ENCODE results near the gene EIF3L. TPM values are rescaled to one million over a fixed set of nuclear protein-coding genes. Genes with fewer than 3 reads are reported as not detected.

EIF3L gene
- total and polyA plus RNA-seq, 10 of the 15 experiments (the other 5 are each of a cell fraction or from before 2014, with no cell fraction given): 294 to 1,037 (median 618) TPM

DNA sequence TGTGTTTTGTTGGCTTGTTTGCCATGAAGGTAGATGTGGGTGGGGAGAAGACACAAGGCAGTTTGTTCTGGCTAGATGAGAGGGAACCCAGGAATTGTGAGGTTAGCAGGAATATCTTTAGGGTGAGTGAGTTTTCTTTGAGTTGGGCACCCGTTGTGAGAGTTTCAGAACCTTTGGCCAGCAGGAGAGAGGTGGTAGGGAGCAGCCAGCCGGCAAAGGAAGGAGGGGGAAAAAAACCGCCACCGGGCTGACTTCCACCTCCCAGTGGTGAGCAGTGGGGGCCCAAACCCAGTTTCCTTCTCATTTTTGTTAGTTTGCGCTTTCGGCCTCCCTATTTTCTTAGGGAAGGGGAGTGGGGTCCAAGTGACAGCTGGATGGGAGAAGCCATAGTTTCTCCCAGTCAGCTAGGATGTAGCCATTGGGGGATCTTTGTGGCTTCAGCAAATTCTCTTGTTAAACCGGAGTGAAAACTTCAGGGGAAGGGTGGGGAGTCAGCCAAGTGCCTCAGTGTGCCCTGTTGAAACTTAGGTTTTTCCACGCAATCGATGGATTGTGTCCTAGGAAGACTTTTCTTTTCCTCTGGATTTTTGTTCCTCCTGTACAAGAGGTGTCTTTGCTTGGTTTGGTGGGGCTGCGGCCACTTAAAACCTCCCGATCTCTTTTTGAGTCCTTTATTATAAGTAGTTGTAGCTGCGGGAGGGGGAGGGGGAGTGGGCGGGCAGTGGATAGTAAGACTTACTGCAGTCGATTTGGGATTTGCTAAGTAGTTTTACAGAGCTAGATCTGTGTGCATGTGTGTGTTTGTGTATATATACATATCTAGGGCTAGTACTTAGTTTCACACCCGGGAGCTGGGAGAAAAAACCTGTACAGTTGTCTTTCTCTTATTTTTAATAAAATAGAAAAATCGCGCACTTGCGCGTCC is 42.5 kb upstream of the EIF3L start:
- DNase-seq (ENCODE audit: low read depth, low spot score): no peak
- POLR2A ChIA-PET: interaction anchor here (1.0 to 1.7 kb wide), 5 partner anchors 37 to 173 kb away, joined by 3 to 7 read pairs (median 5); partner anchors contain the start of genes ANKRD54, C22orf23, NOL12 and POLR2F
- no peak for FAIRE-seq

More for the DNA sequence above, 42.5 kb upstream of the EIF3L start:
- TF ChIP-seq TBL1XR1 (IDR thresholded peaks at IDR 0.05; ENCODE audit: low read depth, low read length): no peak
- 0 out of 2 replicates have a peak, but pooled peaks have one; percentile 47 for TF ChIP-seq EZH2 (IDR thresholded peaks at IDR 0.05; ENCODE audit: borderline replicate concordance, control insufficient read depth, low read depth, low read length)
- TF ChIP-seq POU2F2 (IDR thresholded peaks at IDR 0.05; ENCODE audit: borderline replicate concordance, low read depth, low read length): no peak
- TF ChIP-seq, protein P1, sequence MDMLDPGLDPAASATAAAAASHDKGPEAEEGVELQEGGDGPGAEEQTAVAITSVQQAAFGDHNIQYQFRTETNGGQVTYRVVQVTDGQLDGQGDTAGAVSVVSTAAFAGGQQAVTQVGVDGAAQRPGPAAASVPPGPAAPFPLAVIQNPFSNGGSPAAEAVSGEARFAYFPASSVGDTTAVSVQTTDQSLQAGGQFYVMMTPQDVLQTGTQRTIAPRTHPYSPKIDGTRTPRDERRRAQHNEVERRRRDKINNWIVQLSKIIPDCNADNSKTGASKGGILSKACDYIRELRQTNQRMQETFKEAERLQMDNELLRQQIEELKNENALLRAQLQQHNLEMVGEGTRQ (IDR thresholded peaks at IDR 0.05; ENCODE audit: borderline replicate concordance, low read depth, low read length): no peak
- TF ChIP-seq NFYB (IDR thresholded peaks at IDR 0.05; ENCODE audit: insufficient read depth, low read depth, low read length): no peak
- no peak overlapping the region for H3K27ac ChIP-seq (ENCODE audit: control insufficient read depth, insufficient read depth)
- CTCF ChIA-PET: interaction anchor here (0.6 to 4.5 kb wide), 6 partner anchors 12 to 172 kb away, joined by 3 to 47 read pairs (median 4); no protein-coding TSS in a partner anchor
- no peaks in the 10 kb centered on the region for H4K20me1 ChIP-seq (ENCODE audit: control insufficient read depth, insufficient read depth)
- no peaks in the 10 kb centered on the region; the same call in 2 of the 3 replicates for H3K9me3 ChIP-seq (replicated peaks; ENCODE audit: control insufficient read depth, insufficient read depth, low read length)
- H2AFZ ChIP-seq (ENCODE audit: control insufficient read depth, low read depth, low read length): no peak overlapping the region
- no TSS peak for BruUV-seq (replicated peaks)
- intact Hi-C loops (cut with micrococcal nuclease; ENCODE audit: unreplicated experiment) (no loop called here), in situ Hi-C loops (cut with MboI) (no loop called here)
- WGBS (ENCODE audit: insufficient coverage, insufficient replicate concordance, low lambda C conversion rate, missing lambda C conversion rate): 15% methylated on average over 19 of the region's 19 CpGs
- no peak overlapping the region for H3K4me3 ChIP-seq
- H3K79me2 ChIP-seq (ENCODE audit: control insufficient read depth, insufficient read depth, low read length): no peaks in the 10 kb centered on the region
- H3K9ac ChIP-seq (ENCODE audit: control insufficient read depth, insufficient read depth, low read length): no peak overlapping the region; the same call in 1 of the 2 replicates
- RAD21 ChIA-PET (ENCODE audit: unreplicated experiment): interaction anchor here (1.0 to 2.6 kb wide), 6 partner anchors 11 to 199 kb away, joined by 4 to 13 read pairs (median 4); partner anchors contain the start of genes ANKRD54, GGA1 and NOL12
- H3K36me3 ChIP-seq (ENCODE audit: control insufficient read depth in 2 of 2, insufficient read depth in 2 of 2, low read length in 1 of 2): no peaks in the 10 kb centered on the region
- peak overlapping the region; percentile 88; the same call in 1 of the 2 replicates for H3K4me2 ChIP-seq (ENCODE audit: control insufficient read depth, insufficient read depth)
- ATAC-seq: no peak
- SMC1A ChIA-PET (ENCODE audit: uncharacterized antibody, unreplicated experiment): interaction anchor here (0.9 to 1.6 kb wide), 4 partner anchors 56 to 148 kb away, joined by 3 to 7 read pairs (median 3); partner anchors contain the start of gene PDXP
- peaks cover 7% of the 10 kb centered on the region for H3K4me1 ChIP-seq (ENCODE audit: control insufficient read depth, insufficient read depth, low read length)
- peaks cover 12 to 34% of the 10 kb centered on the region in 2 experiments for H3K27me3 ChIP-seq (replicated peaks in 1 of 2; ENCODE audit: control insufficient read depth in 2 of 2, insufficient read depth in 2 of 2, low read length in 1 of 2)
